ENCODE results near the gene XXYLT1. TPM values are rescaled to one million over a fixed set of nuclear protein-coding genes. Genes with fewer than 3 reads are reported as not detected.

The XXYLT1 gene
- total and polyA plus RNA-seq, 9 of the 15 experiments (the other 6 are each of a cell fraction or from before 2014, with no cell fraction given), result 1.9 to 18.9 (median 15.0) TPM

GRCh38 chr3:195259475-195260279 lies 11.3 kb downstream of the XXYLT1 start (continued):
- TF ChIP-seq MEF2D (tag; conservative IDR thresholded peaks at IDR 0.05; ENCODE audit: low read depth) (no peak), HSF4 (CRISPR knock-in tag; IDR thresholded peaks at IDR 0.05; ENCODE audit: borderline replicate concordance) (no peak), MLX (CRISPR knock-in tag; conservative IDR thresholded peaks at IDR 0.05) (no peak), ILF3 (IDR thresholded peaks at IDR 0.05; ENCODE audit: borderline replicate concordance) (no peak), ETV6 (IDR thresholded peaks at IDR 0.05; ENCODE audit: borderline replicate concordance in 1 of 2, low read depth in 2 of 2, low read length in 1 of 2) (no peak), ETV6 (CRISPR knock-in tag; IDR thresholded peaks at IDR 0.05; ENCODE audit: borderline replicate concordance) (no peak), IFI16 (CRISPR knock-in tag; IDR thresholded peaks at IDR 0.05) (no peak), ZNF311 (CRISPR knock-in tag; IDR thresholded peaks at IDR 0.05) (peak; percentile 55; the same call in 1 of the 2 replicates), AFF1 (IDR thresholded peaks at IDR 0.05; ENCODE audit: low read depth in 1 of 2, partially characterized antibody in 2 of 2) (no peak), RHOXF2B (CRISPR knock-in tag; conservative IDR thresholded peaks at IDR 0.05) (no peak), NCOA4 (IDR thresholded peaks at IDR 0.05; ENCODE audit: partially characterized antibody) (no peak), SP1 (CRISPR knock-in tag; IDR thresholded peaks at IDR 0.05) (peak; percentile 27; the same call in 1 of the 2 replicates), HOXB6 (CRISPR knock-in tag; IDR thresholded peaks at IDR 0.05; ENCODE audit: borderline replicate concordance) (no peak), KLF13 (tag; IDR thresholded peaks at IDR 0.05; ENCODE audit: borderline replicate concordance, low read depth) (no peak), EWSR1 (IDR thresholded peaks at IDR 0.05; ENCODE audit: borderline replicate concordance, low read depth, partially characterized antibody) (no peak), HMG20A (CRISPR knock-in tag; conservative IDR thresholded peaks at IDR 0.05) (no peak), GATAD2A (IDR thresholded peaks at IDR 0.05) (no peak), RUNX1 (IDR thresholded peaks at IDR 0.05; ENCODE audit: low read depth) (no peak)

Data from K562 (cell line).